Panc1 (cell line): ENCODE measurements around the gene TYW3. TPM values are rescaled to one million over a fixed set of nuclear protein-coding genes. Genes with fewer than 3 reads are reported as not detected.

Experiments used
- ATAC-seq: fragments of 200-7000 bp; cut with Tn5 transposase; 2 replicates; pipeline ENCODE4 v1.9.1; 2020; ENCODE audit warnings: mild to moderate bottlenecking, moderate library complexity
- Bru-seq: library from RNA; stranded (reverse); fragments of 400-500 nt; gene quantifications from one replicate; lab custom pipeline; 2021; lab: Mats Ljungman, UMichigan
- BruChase-seq, 2 experiments: library from RNA; stranded (reverse); fragments of 400-500 nt; gene quantifications; one replicate each; lab custom pipeline; 2021; lab: Mats Ljungman, UMichigan
- BruUV-seq: library from RNA; stranded (reverse); fragments of 400-500 nt; replicated peaks from 2 replicates; lab custom pipeline; 2021; lab: Mats Ljungman, UMichigan
- CTCF ChIA-PET: fragments of 300-600 bp; sonication (Branson Sonifier 250); formaldehyde crosslinking; loops from one replicate; lab custom pipeline; 2022; ENCODE audit warnings: antibody characterized with exemption; lab: Charles Lee
- POLR2A ChIA-PET: fragments of 300-600 bp; sonication (Branson Sonifier 250); formaldehyde crosslinking; loops from one replicate; lab custom pipeline; 2022; ENCODE audit warnings: antibody characterized with exemption; lab: Charles Lee
- DNase-seq: peaks from one replicate; pipeline ENCODE4 v3.0.0-alpha.2; 2010; ENCODE audit warnings: low read depth, low spot score
- H3K27ac ChIP-seq: 2 replicates; pipeline ENCODE4 v1.5.1; 2011; ENCODE audit warnings: mild to moderate bottlenecking, low read length, inconsistent platforms
- H3K27me3 ChIP-seq: fragments of 200-500 bp; sonication (Bioruptor generic); 2 replicates; pipeline ENCODE4 v1.6.0; 2014; ENCODE audit warnings: low read length, inconsistent platforms; ENCODE audit not compliant: control insufficient read depth, insufficient read depth
- H3K36me3 ChIP-seq: fragments of 200-500 bp; sonication (Bioruptor generic); 2 replicates; pipeline ENCODE4 v1.5.1; 2014; ENCODE audit warnings: inconsistent platforms, mild to moderate bottlenecking, low read length, moderate library complexity; ENCODE audit not compliant: control insufficient read depth, insufficient read depth
- H3K4me1 ChIP-seq: 2 replicates; pipeline ENCODE4 v1.5.1; 2011; ENCODE audit warnings: inconsistent platforms, mild to moderate bottlenecking, low read length, moderate library complexity; ENCODE audit not compliant: control insufficient read depth, insufficient read depth
- H3K4me3 ChIP-seq, 2 experiments: 2 replicates each; pipeline ENCODE4 v1.5.1; 2011 to 2012; ENCODE audit warnings: low read depth in 2 of 2, low read length in 2 of 2, mild to moderate bottlenecking in 2 of 2, inconsistent platforms in 1 of 2, moderate library complexity in 1 of 2
- H3K9me3 ChIP-seq: fragments of 200-500 bp; sonication (Bioruptor generic); 2 replicates; pipeline ENCODE4 v1.5.1; 2014; ENCODE audit warnings: low read depth, mild to moderate bottlenecking, inconsistent platforms, low read length, moderate library complexity; ENCODE audit not compliant: control insufficient read depth, insufficient read depth
- CTCF ChIP-seq: fragments of 450-650 bp; IDR thresholded peaks from 2 replicates; pipeline ENCODE4 v1.5.1; 2017; ENCODE audit warnings: mild to moderate bottlenecking
- POLR2AphosphoS5 ChIP-seq: IDR thresholded peaks from 2 replicates; pipeline ENCODE4 v1.6.1; 2012; ENCODE audit warnings: mild to moderate bottlenecking, low read depth, low read length, moderate library complexity
- REST ChIP-seq, 2 experiments: IDR thresholded peaks; 2 replicates each; pipeline ENCODE4 v1.6.1; 2011 to 2012; ENCODE audit warnings: low read depth in 2 of 2, control low read depth in 1 of 2, low read length in 1 of 2, mild to moderate bottlenecking in 1 of 2, moderate library complexity in 1 of 2; ENCODE audit not compliant: insufficient read depth in 1 of 2
- SIN3A ChIP-seq: IDR thresholded peaks from 2 replicates; pipeline ENCODE4 v1.6.1; 2012; ENCODE audit warnings: low read depth, mild to moderate bottlenecking, low read length, moderate library complexity, borderline replicate concordance; ENCODE audit not compliant: insufficient read depth
- TCF7L2 ChIP-seq: IDR thresholded peaks from 2 replicates; pipeline ENCODE4 v1.6.1; 2011; ENCODE audit warnings: mild to moderate bottlenecking, low read depth, low read length, inconsistent platforms
- in situ Hi-C: cut with HindIII; loops from 2 replicates; pipeline ENCODE4 v1.10.0; 2016; ENCODE audit warnings: low sequenced_read_pairs, low pct_unique_long_range_greater_than_20kb
- intact Hi-C: fragments of 100-400 bp; cut with micrococcal nuclease; formaldehyde crosslinking; loops from one replicate; pipeline ENCODE4 v1.10.0; 2022; ENCODE audit not compliant: unreplicated experiment
- long read RNA-seq: library from polyadenylated mRNA; unstranded; transcript quantifications from one replicate; pipeline ENCODE4 v2.0.0, GENCODE V29; 2021; ENCODE audit not compliant: unreplicated experiment
- polyA plus RNA-seq: library from polyadenylated mRNA; unstranded; fragments of >200 nt; gene quantifications from one replicate; pipeline ENCODE4 v1.2.1, GENCODE V29; 2012; ENCODE audit warnings: missing spikeins; ENCODE audit not compliant: insufficient read length
- total RNA-seq: library from RNA; stranded (reverse); gene quantifications from one replicate; pipeline ENCODE4 v1.2.1, GENCODE V29; 2021; ENCODE audit not compliant: unreplicated experiment

TYW3 gene, protein sequence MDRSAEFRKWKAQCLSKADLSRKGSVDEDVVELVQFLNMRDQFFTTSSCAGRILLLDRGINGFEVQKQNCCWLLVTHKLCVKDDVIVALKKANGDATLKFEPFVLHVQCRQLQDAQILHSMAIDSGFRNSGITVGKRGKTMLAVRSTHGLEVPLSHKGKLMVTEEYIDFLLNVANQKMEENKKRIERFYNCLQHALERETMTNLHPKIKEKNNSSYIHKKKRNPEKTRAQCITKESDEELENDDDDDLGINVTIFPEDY
- total RNA-seq (20.0 TPM), Bru-seq, nascent RNA (percentile 81 among the genes with signal in this experiment), BruChase-seq, experiment 1, labeled RNA remaining after a 2-hour chase (percentile 77 among the genes with signal in this experiment), BruChase-seq, experiment 2, labeled RNA remaining after a 6-hour chase (percentile 82 among the genes with signal in this experiment)
- polyA plus RNA-seq: 10.2 TPM
- long read RNA-seq, transcript TYW3-201 (6 exons, 3,430 nt): major isoform, 25 of 32 reads
- long read RNA-seq, partial matches to known transcripts: 1 of 32 reads
- long read RNA-seq, other reads (novel, unspliced or antisense): 5 of 32 reads

DNA sequence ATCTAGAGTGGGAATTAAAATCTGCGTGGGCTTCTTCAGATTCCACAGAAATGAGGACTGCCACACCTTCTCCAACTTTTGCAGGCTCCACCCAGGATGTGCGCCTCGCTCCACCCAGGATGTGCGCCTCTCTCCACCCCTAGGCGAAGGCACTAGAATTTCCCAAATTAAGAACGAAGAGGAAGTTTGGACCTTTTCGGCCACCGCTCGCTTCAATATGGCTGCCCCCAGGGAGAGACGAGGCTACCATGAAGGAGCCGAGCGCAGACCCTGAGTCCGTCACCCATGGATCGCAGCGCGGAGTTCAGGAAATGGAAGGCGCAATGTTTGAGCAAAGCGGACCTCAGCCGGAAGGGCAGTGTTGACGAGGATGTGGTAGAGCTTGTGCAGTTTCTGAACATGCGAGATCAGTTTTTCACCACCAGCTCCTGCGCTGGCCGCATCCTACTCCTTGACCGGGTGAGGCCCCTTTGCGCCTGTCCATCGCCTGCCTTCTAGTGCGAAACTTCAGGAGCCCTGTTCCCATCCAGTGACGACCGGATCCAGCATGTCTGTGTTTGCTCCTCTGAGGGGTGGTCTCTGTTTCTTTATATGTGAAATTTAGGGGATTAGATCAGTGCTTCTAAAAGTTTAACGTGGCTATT is at the start of gene TYW3, which contains the start of gene CRYZ:
Gene TYW3 (plus strand): TSS at position 193 of the 644 bp plus-strand sequence. CDS start 93 bp downstream, at position 286.
Gene CRYZ (minus strand): TSS at position 91 of the 644 bp plus-strand sequence. CDS start 8,229 bp downstream, outside the sequence.
- ChIA-PET POLR2A (interaction anchor here (1.0 kb wide), 1 partner anchor 11 kb away, joined by 3 read pairs; no protein-coding TSS in a partner anchor), CTCF (interaction anchor here (0.6 to 1.1 kb wide), 3 partner anchors 43 to 930 kb away, joined by 3 to 5 read pairs (median 3); no protein-coding TSS in a partner anchor)
- Histone ChIP-seq H3K27ac (peak within 1 kb of the TSS; percentile 93), H3K27me3 (no peaks in the 10 kb centered on the region), H3K9me3 (peaks cover 2% of the 10 kb centered on the region; the same call in 1 of the 2 replicates), H3K4me3 (peak within 1 kb of the TSS; percentile 72 to 73), H3K36me3 (peaks cover 11% of the 10 kb centered on the region; the same call in 1 of the 2 replicates), H3K4me1 (peaks cover 11% of the 10 kb centered on the region)
- ATAC-seq: peak; percentile 95
- BruUV-seq: TSS peak; percentile 77
- TF ChIP-seq TCF7L2 (no peak), SIN3A (0 out of 2 replicates have a peak, but pooled peaks have one; percentile 76), POLR2AphosphoS5 (peak; percentile 85)
- in situ Hi-C loops (no loop called here), intact Hi-C loops (no loop called here)
- peak; percentile 90 for DNase-seq

- intact Hi-C loops: loop anchor here (10.0 kb wide), 1 partner anchor 179 kb away; no protein-coding TSS in a partner anchor
- no peaks in the 10 kb centered on the region; the same call in 1 of the 2 replicates for H3K27me3 ChIP-seq
Measured at GRCh38 chr1:74683656-74684055, 49.3 kb upstream of the TYW3 start.

More at GRCh38 chr1:74683656-74684055, 49.3 kb upstream of the TYW3 start:
- ChIA-PET CTCF (no interaction called here), POLR2A (no interaction called here)
- ATAC-seq (no peak), DNase-seq (no peak)
- no peaks in the 10 kb centered on the region for H3K36me3 ChIP-seq
- H3K27ac ChIP-seq: no peak overlapping the region
- no peak for TF ChIP-seq TCF7L2
- TF ChIP-seq REST (IDR thresholded peaks at IDR 0.05; ENCODE audit: insufficient read depth in 1 of 2, low read depth in 2 of 2, low read length in 1 of 2): no peak
- no peak for TF ChIP-seq POLR2AphosphoS5
- TF ChIP-seq CTCF: no peak
- no peak for TF ChIP-seq SIN3A
- BruUV-seq: no TSS peak
- no peaks in the 10 kb centered on the region for H3K9me3 ChIP-seq
- no peak overlapping the region for H3K4me3 ChIP-seq
- no peaks in the 10 kb centered on the region for H3K4me1 ChIP-seq
- in situ Hi-C loops: no loop called here
